Colon (tissue), 2 donors: Measurements from ENCODE around the gene WBP1L.
"Not testable (repeated sequence)": the region's sequence is repeated elsewhere in the genome, so short reads cannot be mapped to it uniquely, and the experiment has no call there.

Source experiments
- FAIRE-seq: peaks from 2 replicates; lab custom pipeline; 2012; peaks lifted over from hg19 to GRCh38; lab: Jason Lieb, UNC
- donor health status: control.
- donor health status: control.

The WBP1L gene

GRCh38 chr10:102723989-102724388 is 19.8 kb upstream of the WBP1L start:
- FAIRE-seq = no peak

- FAIRE-seq = no peak
Observed at GRCh38 chr10:102726274-102726673, 17.5 kb upstream of the WBP1L start.

GRCh38 chr10:102727037-102727818 is 16.5 kb upstream of the WBP1L start:
- FAIRE-seq = no peak

DNA sequence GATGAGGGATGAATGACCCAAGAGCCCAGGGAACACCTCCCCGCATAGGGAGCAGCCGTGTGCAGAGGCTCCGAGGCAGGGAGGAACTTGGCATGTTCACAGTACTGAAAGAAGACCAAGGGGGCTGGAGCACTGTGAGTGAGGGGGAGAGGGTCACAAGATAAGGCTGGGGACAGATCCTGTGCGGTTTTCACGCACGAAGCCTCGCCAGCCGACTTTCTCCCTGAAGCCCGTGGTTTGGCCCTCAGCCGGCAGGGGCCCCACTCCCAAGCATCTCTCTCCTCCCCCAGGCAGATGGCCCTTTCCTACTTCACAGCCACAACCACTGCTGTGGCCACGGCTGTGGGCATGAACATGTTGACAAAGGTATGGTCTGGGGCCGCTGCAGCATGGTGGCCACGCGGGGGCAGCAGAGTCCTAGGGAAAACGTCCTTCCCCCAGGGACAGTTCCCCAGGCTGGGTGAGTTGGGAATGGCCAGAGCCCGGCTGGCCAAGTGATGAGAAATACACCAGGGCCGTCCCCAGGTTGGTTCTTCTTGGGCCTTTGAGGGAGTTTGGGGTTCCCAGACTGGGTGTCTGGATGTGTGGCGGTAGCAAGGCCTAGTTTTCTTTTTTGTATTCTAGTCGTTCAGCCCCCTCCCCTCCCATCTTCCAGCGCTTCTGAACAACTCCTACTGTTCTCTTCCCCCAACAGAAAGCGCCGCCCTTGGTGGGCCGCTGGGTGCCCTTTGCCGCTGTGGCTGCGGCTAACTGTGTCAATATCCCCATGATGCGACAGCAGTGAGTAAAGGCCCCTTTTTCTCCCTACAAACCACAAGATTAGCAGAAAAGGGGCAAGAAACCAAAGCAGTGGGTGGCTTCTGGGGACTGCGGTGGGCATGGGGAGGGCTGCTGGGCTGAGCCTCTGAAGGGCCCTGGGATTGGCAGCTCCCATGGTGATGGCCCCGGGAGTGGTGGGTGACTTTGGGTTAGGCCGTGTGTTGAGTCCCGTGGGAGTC is 14.4 kb upstream of the WBP1L start:
- no peak for FAIRE-seq

- FAIRE-seq = no peak
Observed at GRCh38 chr10:102731222-102731800, 12.4 kb upstream of the WBP1L start.

DNA sequence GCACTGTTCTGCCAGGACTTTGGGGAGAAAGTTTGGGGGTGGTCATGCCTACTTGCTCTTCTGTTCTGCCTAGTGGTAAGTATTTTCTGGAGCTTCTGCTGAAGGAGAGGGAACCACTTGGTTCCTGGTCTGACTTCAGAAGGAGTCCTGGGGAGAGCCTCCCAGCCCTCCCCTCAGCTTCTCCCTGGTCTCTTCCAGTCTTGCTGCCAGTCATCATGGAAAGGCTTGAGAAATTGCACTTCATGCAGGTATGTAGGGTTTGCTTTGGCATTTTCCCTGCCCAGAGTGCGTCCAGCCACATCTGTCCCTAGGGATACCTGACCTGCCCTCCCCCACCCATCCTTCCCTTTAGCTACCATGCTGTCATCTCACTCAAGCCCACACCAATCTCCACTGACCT is 11.1 kb upstream of the WBP1L start:
- FAIRE-seq = no peak

GRCh38 chr10:102735065-102735562 is 8.6 kb upstream of the WBP1L start:
- FAIRE-seq = no peak

GRCh38 chr10:102738692-102739121 is 5.0 kb upstream of the WBP1L start:
- no peak for FAIRE-seq

DNA sequence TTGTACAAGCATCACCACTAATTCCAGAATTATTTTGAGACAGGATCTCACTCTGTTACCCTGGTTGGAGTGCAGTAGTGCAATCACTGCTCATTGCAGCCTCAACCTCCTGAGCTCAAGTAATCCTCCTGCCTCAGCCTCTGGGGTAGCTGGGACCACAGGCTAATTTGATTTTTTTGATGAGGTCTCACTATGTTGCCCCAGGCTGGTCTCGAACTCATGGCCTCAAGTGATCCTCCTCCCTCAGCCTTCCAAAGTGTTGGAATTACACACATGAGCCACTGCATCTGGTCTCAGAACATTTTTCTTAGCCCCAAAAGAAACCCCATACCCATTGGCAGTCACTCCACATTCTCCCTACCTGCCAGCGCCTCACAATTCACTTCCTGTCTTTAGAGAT is 3.5 kb upstream of the WBP1L start:
- FAIRE-seq = no peak

- FAIRE-seq = no peak
Observed at GRCh38 chr10:102741726-102742237, 2.0 kb upstream of the WBP1L start.

GRCh38 chr10:102742313-102742712 is 1.4 kb upstream of the WBP1L start:
- FAIRE-seq = not testable (repeated sequence)

GRCh38 chr10:102743078-102743587 is 615 bp upstream of the WBP1L start:
- no peak for FAIRE-seq

DNA sequence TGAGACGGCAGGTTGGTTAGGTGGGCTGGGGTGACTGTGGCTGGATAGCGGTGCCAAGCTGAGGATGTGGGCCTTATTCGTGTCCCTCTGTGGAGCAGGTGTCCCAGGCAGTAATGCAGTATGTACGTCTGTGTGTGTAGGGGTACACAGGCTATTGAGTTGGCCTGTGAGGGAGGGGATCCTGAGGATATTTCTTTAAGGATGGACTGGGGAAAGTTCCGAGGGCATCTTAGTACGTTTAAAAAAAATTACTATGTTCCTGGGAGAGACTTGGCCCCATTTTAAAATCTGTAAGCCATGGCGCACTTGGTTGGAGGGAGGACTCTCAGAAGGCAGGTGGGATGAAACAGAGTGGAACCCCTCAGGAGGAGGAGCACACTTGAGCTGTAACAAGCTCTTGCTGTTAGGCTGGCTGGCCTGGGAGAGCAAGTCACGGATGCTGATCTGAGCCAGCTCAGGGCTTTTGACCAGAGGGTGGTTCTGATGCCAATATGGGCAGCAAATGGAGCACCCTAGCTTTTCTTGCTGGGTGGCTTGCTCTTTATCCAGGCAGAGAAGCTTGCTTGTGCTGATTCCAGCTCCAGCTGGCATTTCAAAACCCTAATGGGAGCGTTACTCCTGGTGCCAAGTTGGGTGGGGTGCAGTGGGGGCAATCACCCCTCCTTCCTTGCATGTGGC is 765 bp downstream of the WBP1L start:
- no peak for FAIRE-seq

DNA sequence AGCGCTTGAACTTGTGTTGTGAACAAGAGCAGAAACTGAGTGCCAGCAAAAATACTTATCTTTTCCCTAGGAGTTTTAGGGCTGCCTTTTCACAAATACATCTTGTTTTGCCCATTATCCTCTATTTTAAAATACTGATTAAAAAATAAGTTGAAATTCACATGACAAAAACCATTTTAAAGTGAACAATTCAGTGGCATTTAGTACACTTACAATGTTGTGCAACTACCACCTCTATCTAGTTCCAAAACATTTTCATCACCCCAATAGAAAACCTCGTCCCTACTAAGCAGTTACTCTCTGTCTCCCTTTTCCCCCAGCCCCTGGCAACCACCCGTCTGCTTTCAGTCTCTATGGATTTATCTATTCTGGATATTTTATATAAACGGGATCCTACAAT is 1.4 kb downstream of the WBP1L start:
- no peak for FAIRE-seq

DNA sequence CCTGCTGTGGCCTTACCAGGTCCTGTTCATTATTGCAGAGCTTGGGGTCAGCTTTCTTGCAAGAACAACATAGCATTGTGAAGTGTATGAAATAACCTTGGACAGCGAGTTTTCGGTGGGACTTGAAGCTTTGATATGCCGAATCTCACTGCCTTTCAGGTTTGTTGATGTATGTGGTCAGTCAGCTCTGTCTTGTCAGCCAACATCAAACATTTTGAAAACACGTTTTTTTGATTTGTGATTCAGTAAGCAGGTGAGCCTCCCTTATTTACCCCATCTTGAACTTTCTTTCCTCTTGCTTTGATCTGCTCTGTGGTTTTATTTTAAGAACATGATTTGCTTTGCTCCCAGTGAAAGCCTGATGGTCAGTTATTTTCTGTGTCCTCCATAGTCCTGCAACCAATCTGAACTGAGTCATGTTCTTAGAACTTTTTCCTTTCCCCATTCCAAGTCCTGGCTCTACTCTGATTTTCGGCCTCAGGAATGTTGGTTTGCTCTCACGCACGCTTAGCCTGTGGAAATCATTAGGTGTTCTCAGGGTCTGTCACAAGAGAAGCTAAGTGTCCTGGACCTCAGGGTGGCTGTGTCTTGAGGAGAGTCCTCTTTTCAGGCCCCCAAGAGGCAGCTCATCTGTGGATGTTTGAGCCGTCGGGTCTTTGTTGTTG is 8.7 kb downstream of the WBP1L start:
- no peak for FAIRE-seq

- no peak for FAIRE-seq
Observed at GRCh38 chr10:102752934-102753664, 9.4 kb downstream of the WBP1L start.

- no peak for FAIRE-seq
Observed at GRCh38 chr10:102753718-102754117, 10.0 kb downstream of the WBP1L start.

GRCh38 chr10:102757323-102757722 is 13.6 kb downstream of the WBP1L start:
- no peak for FAIRE-seq

- FAIRE-seq = no peak
Observed at GRCh38 chr10:102758240-102758932, 14.6 kb downstream of the WBP1L start.

GRCh38 chr10:102758933-102759262 is 15.2 kb downstream of the WBP1L start:
- not testable (repeated sequence) for FAIRE-seq
